GM11168 (cell line): ENCODE results near the gene CDC23.
"Not testable (repeated sequence)": the region's sequence is repeated elsewhere in the genome, so short reads cannot be mapped to it uniquely, and the experiment has no call there.

ENCODE experiments used
- in situ Hi-C: fragments of 300-500 bp; cut with MboI; formaldehyde crosslinking; loops from one replicate; pipeline ENCODE4 v1.12.0; 2022; ENCODE audit warnings: low sequenced_read_pairs; ENCODE audit not compliant: unreplicated experiment

Gene CDC23, protein sequence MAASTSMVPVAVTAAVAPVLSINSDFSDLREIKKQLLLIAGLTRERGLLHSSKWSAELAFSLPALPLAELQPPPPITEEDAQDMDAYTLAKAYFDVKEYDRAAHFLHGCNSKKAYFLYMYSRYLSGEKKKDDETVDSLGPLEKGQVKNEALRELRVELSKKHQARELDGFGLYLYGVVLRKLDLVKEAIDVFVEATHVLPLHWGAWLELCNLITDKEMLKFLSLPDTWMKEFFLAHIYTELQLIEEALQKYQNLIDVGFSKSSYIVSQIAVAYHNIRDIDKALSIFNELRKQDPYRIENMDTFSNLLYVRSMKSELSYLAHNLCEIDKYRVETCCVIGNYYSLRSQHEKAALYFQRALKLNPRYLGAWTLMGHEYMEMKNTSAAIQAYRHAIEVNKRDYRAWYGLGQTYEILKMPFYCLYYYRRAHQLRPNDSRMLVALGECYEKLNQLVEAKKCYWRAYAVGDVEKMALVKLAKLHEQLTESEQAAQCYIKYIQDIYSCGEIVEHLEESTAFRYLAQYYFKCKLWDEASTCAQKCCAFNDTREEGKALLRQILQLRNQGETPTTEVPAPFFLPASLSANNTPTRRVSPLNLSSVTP

DNA sequence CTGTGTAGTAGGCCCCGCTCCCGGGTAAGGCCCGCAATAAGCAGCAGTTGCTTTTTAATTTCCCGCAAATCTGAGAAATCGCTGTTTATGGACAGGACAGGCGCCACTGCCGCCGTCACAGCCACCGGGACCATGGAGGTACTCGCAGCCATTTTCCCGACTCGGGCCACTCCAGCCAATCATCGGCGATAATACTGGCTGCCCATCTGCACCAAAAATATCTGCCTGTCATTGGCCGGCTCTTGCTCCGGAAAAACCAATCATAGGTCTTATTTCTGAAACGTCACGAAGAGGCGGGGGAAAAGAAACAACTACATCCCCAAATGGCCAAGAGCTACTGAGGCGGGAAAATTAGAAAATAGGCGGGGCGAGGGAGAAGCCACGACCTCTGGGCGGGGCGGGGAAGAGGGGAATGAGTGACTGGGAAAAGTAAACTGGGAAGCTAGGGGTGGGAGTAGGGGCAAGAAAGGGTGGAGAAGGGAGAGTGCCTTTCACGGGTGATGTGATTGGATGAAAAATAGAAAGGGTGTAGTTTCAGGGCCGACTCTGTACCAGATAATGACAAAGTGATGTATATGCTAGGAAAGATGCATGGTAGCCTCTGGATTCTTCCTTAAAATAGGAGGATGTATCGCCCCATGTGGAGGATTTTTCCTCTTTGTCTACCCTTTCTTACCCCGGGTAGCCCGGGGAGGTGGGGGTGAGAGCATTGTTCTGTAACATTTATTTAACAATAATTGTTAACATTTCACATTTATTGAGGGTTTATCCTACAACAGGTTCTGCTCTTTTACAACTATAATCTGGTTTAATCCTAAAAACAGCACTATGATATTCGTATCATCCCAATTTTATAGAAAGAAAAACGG lies at the start of gene CDC23:
Gene CDC23 (minus strand): TSS at position 163 of the 869 bp plus-strand sequence. CDS start 11 bp downstream, at position 152.
- in situ Hi-C loops = no loop called here

DNA sequence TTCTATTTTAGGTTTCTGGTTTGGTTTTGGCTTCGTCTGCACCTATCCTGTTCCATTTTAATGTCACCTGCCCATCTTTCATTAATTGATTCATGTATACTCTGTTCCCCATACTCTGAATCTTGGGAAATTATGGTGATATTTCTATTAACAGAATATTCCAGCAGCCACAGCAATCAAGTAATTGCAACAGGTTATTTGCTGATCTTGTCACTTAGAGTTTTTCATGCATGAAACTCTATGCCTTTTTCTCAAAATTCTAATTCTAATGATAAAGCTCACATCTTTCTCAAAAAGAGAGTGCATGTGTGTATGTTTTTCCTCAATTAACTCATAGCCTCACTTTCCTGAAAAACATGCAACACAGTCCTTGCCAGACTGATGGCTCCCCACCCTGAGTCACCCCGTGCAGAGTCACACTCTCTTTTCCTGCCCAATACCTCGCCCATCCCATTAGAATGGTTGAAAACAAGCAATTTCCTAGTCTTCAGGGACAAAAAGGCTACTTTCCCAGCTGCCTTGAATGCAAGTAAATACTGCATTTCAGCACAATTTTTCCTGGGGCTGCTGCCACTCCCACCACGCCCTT lies 45.7 kb upstream of the CDC23 start:
- in situ Hi-C loops = no loop called here

DNA sequence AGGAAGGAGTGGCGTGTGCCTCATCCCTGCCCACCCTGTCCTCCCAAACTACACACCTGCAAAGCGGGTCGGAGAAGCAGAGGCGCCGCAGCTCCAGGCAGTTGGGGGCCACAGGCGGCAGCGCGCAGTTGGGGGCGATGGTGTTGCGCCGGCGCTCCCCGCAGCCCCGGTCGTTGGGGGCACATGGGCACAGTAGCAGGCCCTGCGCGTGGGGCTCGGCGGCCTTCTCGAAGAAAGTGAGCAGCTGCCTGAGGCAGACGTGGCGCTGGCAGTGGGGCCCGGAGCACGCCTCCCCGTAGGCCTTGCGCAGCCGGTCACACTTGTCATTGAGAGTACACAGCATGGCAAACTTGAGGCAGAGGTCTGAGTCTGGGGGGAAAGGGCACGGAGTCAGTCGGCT lies 44.5 kb upstream of the CDC23 start:
- in situ Hi-C loops = no loop called here

DNA sequence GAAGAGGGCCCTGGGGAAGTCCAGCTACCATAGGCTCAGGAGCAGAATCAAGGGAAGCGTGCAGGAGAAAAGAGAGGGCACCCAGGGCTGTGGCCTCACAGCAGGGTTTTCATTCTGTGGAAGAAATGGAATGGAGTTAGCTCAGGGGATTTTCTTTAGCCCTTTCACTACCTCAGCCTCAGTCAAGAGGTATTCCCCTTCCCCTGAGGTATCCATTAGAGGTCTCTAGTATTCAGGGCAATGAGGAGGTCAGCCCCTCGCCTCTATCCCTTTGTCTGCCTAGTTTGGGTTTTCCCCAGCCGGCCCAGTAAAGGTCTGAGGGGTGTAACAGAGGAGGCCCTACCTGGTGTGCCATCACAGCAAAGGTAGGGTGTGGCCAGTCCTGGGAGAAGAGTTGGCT lies 39.8 kb upstream of the CDC23 start:
- in situ Hi-C loops = no loop called here

GRCh38 chr5:138247800-138248199 lies 34.7 kb upstream of the CDC23 start:
- in situ Hi-C loops = not testable (repeated sequence)

GRCh38 chr5:138246822-138247221 lies 33.7 kb upstream of the CDC23 start:
- in situ Hi-C loops = no loop called here

DNA sequence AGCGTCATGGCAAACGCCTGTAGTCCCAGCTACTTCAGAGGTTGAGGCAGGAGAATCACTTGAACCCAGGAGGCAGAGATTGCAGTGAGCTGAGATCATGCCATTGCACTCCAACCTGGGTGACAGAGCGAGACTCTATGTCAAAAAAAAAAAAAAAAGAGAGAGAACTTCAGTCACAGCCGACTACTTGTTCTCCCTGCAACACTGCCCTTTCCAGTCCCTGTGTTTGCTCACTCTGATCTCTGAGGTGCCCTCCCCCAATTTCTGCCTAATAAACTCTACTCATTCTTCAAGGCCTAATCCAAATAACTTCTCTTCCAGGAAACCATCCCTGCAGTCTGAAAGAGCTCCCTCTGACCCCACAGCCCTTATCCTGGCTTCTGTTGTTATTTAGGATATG lies 33.2 kb upstream of the CDC23 start:
- in situ Hi-C loops = no loop called here

GRCh38 chr5:138245717-138246116 lies 32.6 kb upstream of the CDC23 start:
- in situ Hi-C loops = no loop called here

GRCh38 chr5:138243794-138244193 lies 30.7 kb upstream of the CDC23 start:
- in situ Hi-C loops = no loop called here

DNA sequence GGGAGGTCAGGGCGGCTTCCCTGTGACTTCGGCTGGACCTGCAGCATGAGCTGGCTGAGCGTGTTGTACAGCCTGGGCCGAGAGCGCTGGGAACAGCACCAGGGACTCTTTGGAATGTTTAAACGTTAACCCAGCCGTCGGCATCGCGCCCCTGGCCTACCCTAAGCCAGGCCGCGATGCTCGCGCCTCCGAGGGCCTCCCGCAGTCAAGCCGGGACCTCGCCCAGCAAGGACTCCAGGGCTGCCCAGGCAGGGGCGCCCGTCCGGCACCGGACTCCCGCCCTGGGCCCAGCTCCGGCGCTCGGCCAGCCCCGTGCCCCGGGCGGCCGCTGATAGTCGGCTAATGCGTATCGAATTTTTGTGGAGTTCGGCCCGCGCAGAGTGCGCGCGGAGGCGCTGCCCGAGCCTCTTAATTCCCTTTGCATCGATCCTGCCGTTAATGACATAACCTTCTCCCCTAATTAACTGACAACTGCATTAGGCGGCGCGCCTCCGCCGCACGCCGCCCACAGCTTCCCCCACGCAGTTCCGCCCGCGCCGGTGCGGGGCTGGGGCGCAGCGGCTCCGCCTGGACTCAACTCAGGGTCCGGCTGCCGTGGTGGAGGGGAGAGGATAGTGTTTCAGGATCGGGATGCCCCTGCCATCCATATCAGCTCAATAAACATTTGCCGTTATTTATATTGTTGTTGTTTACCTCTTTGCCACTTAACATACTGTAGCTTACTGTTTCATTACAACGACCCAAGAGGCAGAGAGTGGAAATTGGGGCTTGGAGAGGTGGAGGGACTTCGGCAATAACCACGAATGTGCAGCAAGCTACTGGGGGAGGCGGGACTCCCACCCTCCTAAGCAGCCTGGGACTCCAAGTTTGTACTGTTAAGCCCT lies 28.8 kb upstream of the CDC23 start:
- in situ Hi-C loops = no loop called here

- in situ Hi-C loops = no loop called here
Measured at GRCh38 chr5:138240650-138241385, 27.7 kb upstream of the CDC23 start.

DNA sequence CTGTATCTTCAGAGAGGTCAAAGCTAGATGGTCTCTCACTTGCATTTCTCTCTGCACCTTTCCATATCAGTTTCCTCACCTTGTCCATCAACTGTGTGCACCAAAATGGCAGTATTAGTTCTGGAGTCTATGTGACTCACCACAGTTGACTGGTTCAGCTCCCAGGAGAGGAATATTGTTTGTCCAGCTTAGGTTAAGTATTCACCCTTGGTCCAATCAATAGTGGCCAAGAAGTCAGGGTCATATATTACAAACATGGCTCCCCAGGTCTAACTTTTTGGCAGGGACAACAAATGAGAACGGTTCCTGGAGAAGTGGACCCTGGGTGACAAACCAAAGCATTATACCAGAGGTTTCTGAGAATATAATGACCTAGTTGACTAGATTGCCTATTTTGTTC lies 24.9 kb upstream of the CDC23 start:
- in situ Hi-C loops = no loop called here

GRCh38 chr5:138234651-138235050 lies 21.5 kb upstream of the CDC23 start:
- in situ Hi-C loops = no loop called here

DNA sequence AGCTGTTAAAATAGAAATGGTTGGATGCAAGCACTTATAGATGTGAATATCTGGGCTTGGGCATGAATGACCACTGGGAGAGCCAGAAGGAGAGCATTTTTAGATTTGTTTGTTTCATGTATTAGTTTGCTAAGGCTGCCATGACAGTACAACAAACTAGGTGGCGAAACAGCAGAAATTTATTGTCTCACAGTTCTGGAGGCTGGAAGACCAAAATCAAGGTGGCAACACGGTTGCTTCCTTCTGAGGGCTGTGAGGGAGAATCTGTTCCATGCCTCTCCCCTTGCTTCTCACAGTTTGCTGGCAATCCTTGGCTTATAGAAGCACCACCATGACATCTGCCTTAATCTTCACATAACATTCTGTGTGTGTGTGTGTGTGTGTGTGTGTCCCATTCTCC lies 20.2 kb upstream of the CDC23 start:
- in situ Hi-C loops = no loop called here

DNA sequence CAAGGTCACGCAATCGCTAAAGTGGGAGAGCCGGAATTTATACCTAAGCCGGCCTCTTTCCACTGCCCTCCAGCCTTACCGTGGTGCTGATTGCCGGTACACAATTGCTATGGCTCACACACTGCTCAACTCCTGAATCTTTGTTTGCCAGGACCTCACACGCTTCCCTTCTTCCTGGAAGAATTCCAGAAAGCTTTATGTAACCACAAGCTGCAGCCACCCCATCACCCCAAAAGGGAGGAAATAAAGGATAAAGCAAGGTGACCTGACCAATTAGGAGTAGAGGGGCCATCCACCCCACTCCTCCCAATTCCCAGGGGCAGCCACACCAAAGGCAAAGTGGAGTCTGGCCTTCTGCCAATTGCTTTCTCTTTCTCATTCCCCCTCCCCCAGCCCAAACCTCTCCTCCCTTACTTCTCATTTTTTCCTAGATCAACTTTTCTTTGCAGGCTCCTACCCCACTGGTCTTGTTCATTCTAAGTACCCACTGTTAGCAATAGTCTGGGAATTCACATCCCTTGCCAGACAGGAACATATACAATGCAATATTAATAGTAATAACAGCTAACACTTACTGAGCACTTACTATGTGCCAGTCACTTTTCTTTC lies 18.0 kb upstream of the CDC23 start:
- in situ Hi-C loops = no loop called here

GRCh38 chr5:138230261-138230660 lies 17.1 kb upstream of the CDC23 start:
- in situ Hi-C loops = no loop called here

GRCh38 chr5:138229387-138229786 lies 16.3 kb upstream of the CDC23 start:
- in situ Hi-C loops = no loop called here

DNA sequence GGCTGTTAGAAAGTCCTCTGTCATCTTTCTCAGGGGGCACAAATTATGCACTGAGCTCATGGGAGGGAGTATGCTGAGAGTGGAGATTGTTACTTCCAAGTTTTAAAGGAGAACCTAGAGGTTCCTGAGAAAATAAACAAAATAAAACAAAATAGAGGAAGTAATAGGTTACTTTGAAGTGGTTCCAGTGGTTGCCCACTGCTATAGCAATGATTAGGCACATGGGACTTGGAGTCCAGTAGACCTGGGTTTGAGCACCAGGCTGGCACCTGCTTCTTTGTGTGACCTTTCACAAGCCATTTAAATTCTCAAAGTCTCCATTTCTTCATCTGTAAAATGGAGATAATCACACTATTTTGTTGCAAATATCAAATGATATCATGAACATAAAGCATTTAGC lies 13.8 kb upstream of the CDC23 start:
- in situ Hi-C loops = no loop called here

DNA sequence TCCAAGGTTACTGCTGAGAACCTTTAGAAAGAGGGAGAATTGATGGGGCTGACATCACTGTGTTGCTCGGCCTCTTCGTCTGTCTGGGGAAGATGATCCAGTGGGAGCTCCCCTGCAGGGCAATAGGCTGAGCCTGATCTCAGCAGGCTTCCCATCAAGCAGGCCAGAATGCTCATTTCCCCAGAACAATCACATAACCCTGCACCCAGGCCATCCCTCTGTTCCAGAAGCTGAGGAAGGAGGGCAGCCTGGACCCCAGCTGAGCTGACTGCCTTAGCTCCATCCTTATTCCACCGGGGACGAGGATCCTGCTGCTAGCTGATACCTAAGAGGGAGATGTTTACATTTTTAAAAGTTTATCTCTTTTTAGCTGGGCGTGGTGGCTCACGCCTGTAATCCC lies 11.6 kb upstream of the CDC23 start:
- in situ Hi-C loops = no loop called here
